A673 (cell line): ENCODE measurements around the gene TCFL5. TPM values are rescaled to one million over a fixed set of nuclear protein-coding genes. Genes with fewer than 3 reads are reported as not detected.

Experiments
- BruUV-seq: library from RNA; stranded (reverse); fragments of 400-500 nt; replicated peaks from 2 replicates; lab custom pipeline; 2021; lab: Mats Ljungman, UMichigan
- CTCF ChIA-PET: fragments of 300-600 bp; sonication (Branson Sonifier 250); formaldehyde crosslinking; loops from one replicate; lab custom pipeline; 2022; ENCODE audit warnings: antibody characterized with exemption; lab: Charles Lee
- POLR2A ChIA-PET: fragments of 300-600 bp; sonication (Branson Sonifier 250); formaldehyde crosslinking; loops from one replicate; lab custom pipeline; 2022; ENCODE audit warnings: antibody characterized with exemption; ENCODE audit not compliant: low non-redundant PET; lab: Charles Lee
- DNase-seq: peaks from one replicate; pipeline ENCODE4 v3.0.0-alpha.2; 2015; ENCODE audit warnings: low spot score
- H3K27ac ChIP-seq: fragments of 200-600 bp; sonication (generic); 2 replicates; pipeline ENCODE4 v1.5.1; 2016; ENCODE audit warnings: mixed run types, low read depth, mild to moderate bottlenecking, mixed read lengths, antibody characterized with exemption, low read length; ENCODE audit not compliant: poor library complexity, severe bottlenecking
- H3K27me3 ChIP-seq: fragments of 200-600 bp; sonication (generic); replicated peaks from 2 replicates; pipeline ENCODE4 v1.6.1; 2017; ENCODE audit warnings: mixed run types, low read depth, mild to moderate bottlenecking, mixed read lengths, antibody characterized with exemption, low read length; ENCODE audit not compliant: insufficient read depth, poor library complexity
- H3K36me3 ChIP-seq: fragments of 200-600 bp; sonication (generic); 2 replicates; pipeline ENCODE4 v1.6.1; 2016; ENCODE audit warnings: mixed run types, mild to moderate bottlenecking, mixed read lengths, antibody characterized with exemption, low read length; ENCODE audit not compliant: insufficient read depth, poor library complexity, severe bottlenecking
- H3K4me1 ChIP-seq: fragments of 200-600 bp; sonication (generic); 2 replicates; pipeline ENCODE4 v1.6.1; 2017; ENCODE audit warnings: mixed run types, mild to moderate bottlenecking, mixed read lengths, antibody characterized with exemption, low read length; ENCODE audit not compliant: insufficient read depth, poor library complexity, severe bottlenecking
- H3K4me3 ChIP-seq: fragments of 200-600 bp; sonication (generic); 2 replicates; pipeline ENCODE4 v1.5.1; 2016; ENCODE audit warnings: low read depth, mixed run types, mild to moderate bottlenecking, mixed read lengths, low read length; ENCODE audit not compliant: poor library complexity, severe bottlenecking
- H3K9me3 ChIP-seq: fragments of 200-600 bp; sonication (generic); 2 replicates; pipeline ENCODE4 v1.6.1; 2016; ENCODE audit warnings: mixed run types, low read depth, mild to moderate bottlenecking, mixed read lengths, antibody characterized with exemption, low read length; ENCODE audit not compliant: poor library complexity, severe bottlenecking
- CTCF ChIP-seq: fragments of 300-800, 200-600 bp; sonication (generic); conservative IDR thresholded peaks from 2 replicates; pipeline ENCODE4 v1.5.1; 2017; ENCODE audit warnings: low read depth, mild to moderate bottlenecking, antibody characterized with exemption, low read length, moderate library complexity, mixed read lengths
- EZH2 ChIP-seq: fragments of 200-600 bp; sonication (generic); IDR thresholded peaks from 2 replicates; pipeline ENCODE4 v1.6.1; 2017; ENCODE audit warnings: borderline replicate concordance, low read depth, mild to moderate bottlenecking, mixed read lengths, antibody characterized with exemption, low read length; ENCODE audit not compliant: poor library complexity, severe bottlenecking
- intact Hi-C: fragments of 100-400 bp; cut with micrococcal nuclease; formaldehyde crosslinking; loops from one replicate; pipeline ENCODE4 v1.10.0; 2022; ENCODE audit not compliant: unreplicated experiment
- total RNA-seq: library from RNA; stranded (reverse); gene quantifications from 2 replicates; pipeline ENCODE4 v1.2.3, GENCODE V29; 2021

Gene TCFL5
- total RNA-seq, 1 experiment from 2014 or later, result 13.9 TPM

- Histone ChIP-seq H3K36me3 (peaks cover 14% of the 10 kb centered on the region), H3K4me1 (peaks cover 34% of the 10 kb centered on the region), H3K27me3 (peaks cover 2% of the 10 kb centered on the region), H3K4me3 (peak overlapping the region; percentile 49), H3K9me3 (no peaks in the 10 kb centered on the region), H3K27ac (no peak overlapping the region)
- DNase-seq, result no peak
- POLR2A ChIA-PET, result interaction anchor here (0.6 kb wide), 1 partner anchor 26 kb away, joined by 3 read pairs; no protein-coding TSS in a partner anchor
- TF ChIP-seq EZH2 (no peak), CTCF (no peak)
- intact Hi-C loops, result no loop called here
- CTCF ChIA-PET, result interaction anchor here (0.8 kb wide), 1 partner anchor 245 kb away, joined by 9 read pairs; no protein-coding TSS in a partner anchor
- no TSS peak for BruUV-seq
These were observed 45.4 kb downstream of the TCFL5 start for GRCh38 chr20:62816031-62816883.

GRCh38 chr20:62815066-62815991, 46.3 kb downstream of the TCFL5 start:
- TF ChIP-seq CTCF (no peak), EZH2 (no peak)
- H3K4me1 ChIP-seq, result peaks cover 34% of the 10 kb centered on the region
- peaks cover 16% of the 10 kb centered on the region for H3K36me3 ChIP-seq
- peak; percentile 90 for DNase-seq
- CTCF ChIA-PET, result interaction anchor here (0.5 kb wide), 1 partner anchor 9 kb away, joined by 6 read pairs; no protein-coding TSS in a partner anchor
- POLR2A ChIA-PET, result no interaction called here
- peaks cover 2% of the 10 kb centered on the region for H3K27me3 ChIP-seq
- BruUV-seq, result no TSS peak
- H3K4me3 ChIP-seq, result no peak overlapping the region
- no peaks in the 10 kb centered on the region for H3K9me3 ChIP-seq
- intact Hi-C loops, result no loop called here
- peak overlapping the region; percentile 38 for H3K27ac ChIP-seq

GRCh38 chr20:62814709-62815065, 46.9 kb downstream of the TCFL5 start:
- H3K27ac ChIP-seq, result peak overlapping the region; percentile 38
- no peak for TF ChIP-seq CTCF
- no peak for TF ChIP-seq EZH2
- H3K4me1 ChIP-seq, result peaks cover 34% of the 10 kb centered on the region
- no peak overlapping the region for H3K4me3 ChIP-seq
- peaks cover 23% of the 10 kb centered on the region for H3K36me3 ChIP-seq
- BruUV-seq, result no TSS peak
- ChIA-PET POLR2A (no interaction called here), CTCF (no interaction called here)
- intact Hi-C loops, result no loop called here
- DNase-seq, result no peak
- H3K9me3 ChIP-seq, result no peaks in the 10 kb centered on the region
- H3K27me3 ChIP-seq, result peaks cover 2% of the 10 kb centered on the region
